ENCODE measurements around the gene NUP54.

The NUP54 gene

GRCh38 chr4:76074468-76074867 is 73.7 kb downstream of the NUP54 start, which contains the start of gene ART3:
TSS of gene ART3 (plus strand) at chr4:76074709. CDS start at chr4:76075890, 1,181 bp downstream.
- peak within 1 kb of the TSS; percentile 67 for H3K27ac ChIP-seq (ENCODE audit: low read depth, low read length)

GRCh38 chr4:76072760-76073159 is 75.4 kb downstream of the NUP54 start:
- Histone ChIP-seq H3K4me1 (ENCODE audit: control insufficient read depth, insufficient read depth, low read length) (peaks cover 35% of the 10 kb centered on the region), H3K4me3 (ENCODE audit: low read depth, low read length) (peak overlapping the region; percentile 38; the same call in 1 of the 2 replicates), H3K36me3 (ENCODE audit: control insufficient read depth, insufficient read depth, low read length) (no peaks in the 10 kb centered on the region), H3K9me3 (ENCODE audit: control insufficient read depth, insufficient read depth, low read length) (no peaks in the 10 kb centered on the region), H3K9ac (ENCODE audit: low read depth, low read length) (peak overlapping the region; percentile 64), H3K27me3 (ENCODE audit: control insufficient read depth, insufficient read depth, low read length) (no peaks in the 10 kb centered on the region), H3K27ac (ENCODE audit: low read depth, low read length) (peak overlapping the region; percentile 67)

More at GRCh38 chr4:76074468-76074867, 73.7 kb downstream of the NUP54 start, which contains the start of gene ART3:
- H3K4me1 ChIP-seq (ENCODE audit: control insufficient read depth, insufficient read depth, low read length), result peaks cover 35% of the 10 kb centered on the region
- no peak within 1 kb of the TSS for H3K4me3 ChIP-seq (ENCODE audit: low read depth, low read length)
- no peaks in the 10 kb centered on the region for H3K36me3 ChIP-seq (ENCODE audit: control insufficient read depth, insufficient read depth, low read length)
- H3K9ac ChIP-seq (ENCODE audit: low read depth, low read length), result no peak within 1 kb of the TSS
- no peaks in the 10 kb centered on the region for H3K9me3 ChIP-seq (ENCODE audit: control insufficient read depth, insufficient read depth, low read length)
- no peaks in the 10 kb centered on the region for H3K27me3 ChIP-seq (ENCODE audit: control insufficient read depth, insufficient read depth, low read length)

- Histone ChIP-seq H3K4me3 (ENCODE audit: low read depth, low read length) (no peak overlapping the region), H3K9ac (ENCODE audit: low read depth, low read length) (no peak overlapping the region), H3K27ac (ENCODE audit: low read depth, low read length) (no peak overlapping the region), H3K9me3 (ENCODE audit: control insufficient read depth, insufficient read depth, low read length) (0 out of 2 replicates have a peak, but pooled peaks cover 4% of the 10 kb centered on the region), H3K27me3 (ENCODE audit: control insufficient read depth, insufficient read depth, low read length) (no peaks in the 10 kb centered on the region), H3K4me1 (ENCODE audit: control insufficient read depth, insufficient read depth, low read length) (peaks cover 10% of the 10 kb centered on the region), H3K36me3 (ENCODE audit: control insufficient read depth, insufficient read depth, low read length) (no peaks in the 10 kb centered on the region)
These were observed 80.4 kb downstream of the NUP54 start for GRCh38 chr4:76067652-76068286.

- Histone ChIP-seq H3K4me1 (ENCODE audit: control insufficient read depth, insufficient read depth, low read length) (no peaks in the 10 kb centered on the region), H3K27ac (ENCODE audit: low read depth, low read length) (no peak overlapping the region), H3K9me3 (ENCODE audit: control insufficient read depth, insufficient read depth, low read length) (0 out of 2 replicates have a peak, but pooled peaks cover 4% of the 10 kb centered on the region), H3K9ac (ENCODE audit: low read depth, low read length) (no peak overlapping the region), H3K4me3 (ENCODE audit: low read depth, low read length) (no peak overlapping the region), H3K36me3 (ENCODE audit: control insufficient read depth, insufficient read depth, low read length) (no peaks in the 10 kb centered on the region), H3K27me3 (ENCODE audit: control insufficient read depth, insufficient read depth, low read length) (no peaks in the 10 kb centered on the region)
These were observed 81.7 kb downstream of the NUP54 start for GRCh38 chr4:76066546-76066945.

Data from HUES48 (cell line).